DMS 273 (cell line): ENCODE results near the gene ITGB7.
A peak's percentile ranks its signal among the peaks of the same experiment; 100 is the strongest.

Source experiments
- DNase-seq: peaks from one replicate; lab custom pipeline; 2025; ENCODE audit not compliant: unreplicated experiment; lab: John Stamatoyannopoulos, UW

ITGB7 gene

DNA sequence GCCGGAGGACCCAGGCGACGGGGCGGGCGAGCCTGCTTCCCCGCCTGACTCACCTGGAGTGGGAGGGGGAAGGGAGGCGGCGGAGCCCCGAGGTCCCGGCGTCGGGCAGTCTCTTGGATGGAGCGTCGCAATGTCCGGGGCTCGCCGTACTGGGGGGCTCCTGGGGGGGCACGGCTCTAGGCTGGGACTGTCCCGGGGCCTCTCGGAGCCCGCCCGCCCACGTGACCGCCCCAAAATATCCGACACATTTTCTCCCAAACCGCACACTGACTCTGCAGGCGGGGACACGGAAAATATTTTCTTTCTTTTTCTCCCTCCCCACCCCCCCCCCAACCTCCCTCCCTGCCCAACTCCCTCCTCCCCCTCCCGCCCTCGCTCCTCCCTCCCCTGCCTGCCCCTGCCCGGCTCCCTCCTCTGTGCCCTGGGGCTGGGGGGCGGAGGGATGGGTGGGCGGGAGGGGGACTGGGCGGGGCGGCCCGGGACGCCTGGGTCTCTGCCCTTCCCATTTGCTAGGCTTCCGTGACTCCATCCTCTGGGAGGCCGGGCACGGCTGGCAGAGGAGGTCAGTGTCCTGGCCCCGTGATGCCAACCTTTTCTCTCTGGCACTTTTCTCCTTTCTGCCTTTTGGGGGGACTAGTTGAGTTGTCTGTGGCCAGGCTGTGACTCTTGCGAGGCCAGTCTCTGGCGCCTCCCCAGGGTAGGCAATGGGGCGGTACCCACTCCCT lies 25.0 kb upstream of the ITGB7 start, which contains the start of gene RARG:
Gene RARG (minus strand): TSS at position 289 of the 725 bp plus-strand sequence. CDS start 4,664 bp downstream, outside the sequence.
- DNase-seq = peak; percentile 72

DNA sequence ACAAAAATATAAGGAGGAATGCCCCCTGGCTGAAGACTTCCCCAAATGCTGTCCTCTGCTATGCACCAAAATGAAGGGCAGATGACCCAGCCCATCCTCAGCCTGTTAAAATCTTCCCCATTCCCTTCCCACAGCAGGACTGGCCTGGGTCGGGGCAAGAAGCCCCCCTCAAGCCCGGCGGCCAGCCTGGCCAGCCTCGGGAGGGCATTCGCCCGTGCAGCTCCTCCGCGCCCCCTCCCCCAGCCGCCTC lies 24.5 kb upstream of the ITGB7 start:
- no peak for DNase-seq

DNA sequence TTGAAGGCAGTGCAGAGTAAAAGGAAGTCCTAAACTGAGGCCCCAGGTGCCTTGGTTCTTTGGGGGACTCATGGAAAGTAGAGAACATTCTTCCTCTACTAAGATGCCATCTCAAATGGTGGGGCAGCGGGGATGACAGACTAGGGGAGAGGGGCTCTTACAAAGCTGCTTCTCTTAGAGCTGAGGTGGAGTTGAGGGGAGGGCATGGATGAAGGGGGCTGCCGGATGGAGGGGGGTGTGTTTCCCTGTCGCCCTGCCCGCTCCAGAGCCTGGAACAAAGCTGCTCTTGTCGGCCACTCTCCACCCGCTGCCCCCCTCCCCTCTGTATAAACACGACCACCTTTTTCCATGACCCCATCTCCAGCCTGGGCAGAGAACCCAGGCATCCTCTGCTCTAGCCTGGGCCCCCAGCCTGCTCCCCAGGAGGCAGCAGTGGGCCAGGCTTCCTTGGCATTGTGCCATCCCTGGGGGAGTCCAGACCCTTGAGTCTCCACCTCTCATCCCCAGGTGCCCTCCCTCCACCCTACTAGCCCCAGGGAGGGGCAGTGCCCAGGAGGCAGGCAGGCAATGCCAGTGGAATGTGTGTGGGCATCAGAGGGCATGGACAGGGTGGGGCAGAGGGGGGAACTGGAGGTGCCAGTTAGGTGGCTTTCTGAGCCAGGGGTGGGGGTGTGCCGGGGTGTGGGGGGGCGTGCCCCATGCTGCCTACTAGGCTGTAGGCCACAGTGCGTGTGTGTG lies 23.2 kb upstream of the ITGB7 start:
- DNase-seq = no peak

DNA sequence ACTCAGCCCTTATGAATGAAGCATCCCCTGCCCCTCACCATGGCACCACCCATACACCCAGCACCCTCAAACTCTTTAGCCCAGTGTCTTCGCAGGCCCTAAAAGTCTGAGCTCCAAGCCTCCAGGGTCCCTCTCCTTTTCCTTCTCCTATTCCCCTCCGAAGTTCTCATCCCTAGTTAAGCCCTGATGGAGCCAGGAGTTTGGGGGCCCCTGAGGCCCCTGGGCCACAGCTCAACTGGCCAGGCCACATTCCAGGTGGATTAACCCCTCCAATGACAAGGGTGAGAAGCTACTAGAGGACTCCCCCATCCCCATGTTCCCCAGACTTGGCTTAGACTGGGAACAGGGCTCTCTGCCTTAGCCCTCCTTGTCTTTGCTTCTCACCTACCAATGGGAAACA lies 22.4 kb upstream of the ITGB7 start:
- no peak for DNase-seq

DNA sequence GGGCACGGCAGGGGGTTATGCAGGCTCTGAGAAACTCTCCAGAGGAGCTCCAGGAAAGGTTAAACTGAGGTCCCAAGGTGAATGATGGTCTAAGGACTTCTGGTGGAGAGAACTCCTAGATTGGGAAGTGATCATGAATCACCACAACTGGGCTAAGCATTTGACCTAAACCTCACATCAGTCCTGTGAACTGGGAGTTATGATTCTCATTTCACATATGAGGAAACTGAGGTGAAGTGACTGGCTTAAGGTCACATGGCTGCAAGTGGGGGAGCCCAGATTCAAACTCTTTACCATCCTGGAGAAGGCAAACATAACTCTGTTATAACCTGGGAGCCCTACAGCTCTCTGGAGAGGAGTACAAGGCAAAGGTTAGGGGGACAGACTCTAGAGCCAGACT lies 20.8 kb upstream of the ITGB7 start:
- DNase-seq = no peak

DNA sequence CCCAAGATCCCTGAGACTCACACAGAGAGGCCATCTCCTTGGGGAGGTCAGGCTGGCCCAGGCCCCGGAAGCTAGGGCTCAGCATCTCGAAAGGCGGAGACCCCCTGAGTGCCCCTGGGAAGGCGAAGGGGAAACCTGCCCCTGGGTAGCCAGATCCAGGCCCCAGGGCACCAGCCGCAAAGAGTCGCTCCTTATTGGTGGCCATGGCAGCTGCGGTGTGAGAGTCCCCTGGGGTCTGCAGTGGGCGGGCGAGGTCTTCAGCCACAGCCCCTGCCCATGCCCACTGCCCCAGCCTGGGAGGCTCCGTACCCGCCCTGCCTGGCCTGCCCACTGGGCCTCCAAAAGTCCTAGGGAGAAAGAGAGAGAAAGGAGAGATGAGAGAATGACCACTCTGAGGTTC lies 20.3 kb upstream of the ITGB7 start:
- no peak for DNase-seq

DNA sequence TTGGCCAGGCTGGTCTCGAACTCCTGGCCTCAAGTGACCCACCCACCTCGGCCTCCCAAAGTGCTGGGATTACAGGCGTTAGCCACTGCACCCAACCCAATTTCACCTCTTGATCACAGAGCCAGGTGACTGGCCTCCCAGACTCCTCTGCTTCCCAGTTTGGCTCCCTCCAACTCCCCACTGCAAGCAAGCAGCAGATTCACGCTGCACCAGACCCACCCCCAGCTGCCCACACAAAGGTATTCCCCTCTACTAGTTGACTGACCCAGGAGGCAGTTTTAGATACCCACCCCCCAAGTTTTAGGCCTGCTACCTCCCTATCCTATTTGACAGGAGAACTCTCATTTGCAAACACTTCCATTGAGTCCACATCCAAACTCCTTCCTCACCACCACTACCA lies 19.8 kb upstream of the ITGB7 start:
- no peak for DNase-seq

DNA sequence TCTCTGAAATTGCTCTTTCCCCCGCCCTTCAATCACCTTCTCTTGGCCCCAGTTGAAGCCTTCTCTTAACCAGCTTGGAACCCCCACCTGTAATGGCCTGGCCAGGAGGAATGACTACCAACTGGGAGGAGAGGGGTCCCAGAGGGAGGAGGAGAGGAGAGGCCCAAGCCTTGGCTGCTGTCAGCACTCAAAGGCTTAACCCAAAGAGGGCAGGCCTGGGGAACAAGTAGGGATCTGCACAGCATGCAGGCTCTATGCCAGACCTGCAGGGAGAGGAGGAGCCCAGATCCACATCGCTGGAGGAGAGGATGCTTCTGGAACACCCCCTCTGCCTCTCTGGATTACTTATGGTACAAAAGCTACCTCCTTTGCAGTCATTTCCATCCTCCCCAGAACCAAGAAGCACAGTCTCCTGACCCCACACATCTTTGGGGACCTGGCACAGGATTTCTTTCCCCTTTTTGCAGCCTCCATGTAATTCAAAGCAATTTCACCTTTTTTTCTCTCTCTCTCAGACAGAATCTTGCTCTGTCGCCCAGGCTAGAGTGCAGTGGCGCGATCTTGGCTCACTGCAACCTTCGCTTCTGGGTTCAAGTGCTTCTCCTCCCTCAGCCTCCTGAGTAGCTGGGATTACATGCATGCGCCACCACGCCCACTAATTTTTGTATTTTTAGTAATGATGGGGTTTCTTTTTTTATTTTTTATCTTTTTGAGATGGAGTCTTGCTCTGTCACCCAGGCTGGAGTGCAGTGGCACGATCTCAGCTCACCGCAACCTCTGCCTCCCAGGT lies 18.8 kb upstream of the ITGB7 start:
- peak; percentile 46 for DNase-seq

DNA sequence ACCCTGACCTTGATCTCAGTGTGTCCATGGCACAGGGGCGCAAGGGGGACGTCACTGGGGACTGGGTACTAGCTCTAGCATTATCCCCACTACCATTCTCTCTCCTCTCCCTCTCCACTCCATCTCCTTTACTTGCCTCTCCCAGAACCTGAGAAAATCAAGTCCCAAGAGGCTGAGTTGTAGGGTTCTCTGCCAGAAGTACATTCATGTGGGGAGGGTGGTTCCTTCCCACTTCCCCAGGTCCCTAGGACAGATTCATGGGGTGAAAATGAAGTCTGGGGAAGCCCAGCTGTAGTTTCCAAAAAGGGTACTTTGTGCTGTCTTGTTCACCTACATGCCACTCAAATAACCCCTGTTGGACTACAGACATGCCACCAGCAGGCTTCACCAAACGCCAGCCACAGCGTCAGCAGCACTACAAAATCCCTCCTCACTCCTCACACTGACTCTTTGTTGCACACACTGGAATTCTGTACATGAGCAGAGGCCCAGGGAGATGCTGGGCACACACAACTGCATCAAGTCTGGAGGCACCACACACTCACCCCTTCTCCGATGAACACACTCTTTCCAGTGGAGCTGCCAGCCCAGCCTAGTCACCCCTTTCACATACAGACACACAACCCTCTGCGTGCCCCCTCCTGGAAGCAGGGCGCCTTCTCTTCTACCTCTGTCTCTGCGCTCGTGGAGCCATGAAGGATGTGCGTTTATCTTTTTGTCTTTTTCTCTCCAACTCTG lies 18.0 kb upstream of the ITGB7 start:
- DNase-seq = no peak

DNA sequence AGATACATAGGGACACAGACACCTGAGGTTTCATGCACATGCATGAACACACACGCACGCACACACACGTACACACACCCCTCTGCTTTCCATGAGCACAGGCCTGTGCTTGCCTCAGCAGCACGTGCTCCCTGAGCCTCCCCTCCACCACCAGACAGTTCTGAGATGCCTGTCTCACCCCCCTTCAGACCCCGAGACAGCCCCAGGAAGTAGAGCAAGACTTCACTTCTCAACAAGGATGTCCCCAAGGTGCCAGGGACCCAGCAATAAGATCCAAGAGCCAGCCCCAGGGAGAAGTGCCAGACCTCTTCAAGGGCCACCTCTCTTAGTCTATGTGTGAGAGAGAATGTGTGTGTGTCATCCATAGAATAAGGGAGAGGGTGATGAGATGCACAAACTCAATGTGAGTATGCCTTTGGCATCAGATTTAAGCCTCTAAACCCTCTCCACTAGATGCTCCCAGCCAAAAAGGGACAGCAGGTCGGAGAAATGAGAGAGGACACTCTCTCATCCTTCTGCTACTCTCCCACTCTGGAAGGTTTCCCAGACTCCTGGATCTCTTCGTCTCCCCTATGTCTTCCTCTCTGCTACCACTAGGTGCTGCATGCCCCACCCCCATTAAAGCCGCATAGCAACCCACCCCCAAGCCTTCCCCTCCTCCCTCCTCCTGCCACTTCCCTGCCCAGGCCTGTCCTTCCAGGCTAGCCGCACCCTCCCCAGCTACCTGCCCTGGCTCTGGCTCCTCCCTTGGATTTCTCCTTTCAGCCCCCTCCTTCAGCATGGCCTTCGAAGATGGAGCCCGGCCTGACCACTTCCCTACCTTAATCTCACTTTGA lies 17.2 kb upstream of the ITGB7 start:
- peak; percentile 78 for DNase-seq

DNA sequence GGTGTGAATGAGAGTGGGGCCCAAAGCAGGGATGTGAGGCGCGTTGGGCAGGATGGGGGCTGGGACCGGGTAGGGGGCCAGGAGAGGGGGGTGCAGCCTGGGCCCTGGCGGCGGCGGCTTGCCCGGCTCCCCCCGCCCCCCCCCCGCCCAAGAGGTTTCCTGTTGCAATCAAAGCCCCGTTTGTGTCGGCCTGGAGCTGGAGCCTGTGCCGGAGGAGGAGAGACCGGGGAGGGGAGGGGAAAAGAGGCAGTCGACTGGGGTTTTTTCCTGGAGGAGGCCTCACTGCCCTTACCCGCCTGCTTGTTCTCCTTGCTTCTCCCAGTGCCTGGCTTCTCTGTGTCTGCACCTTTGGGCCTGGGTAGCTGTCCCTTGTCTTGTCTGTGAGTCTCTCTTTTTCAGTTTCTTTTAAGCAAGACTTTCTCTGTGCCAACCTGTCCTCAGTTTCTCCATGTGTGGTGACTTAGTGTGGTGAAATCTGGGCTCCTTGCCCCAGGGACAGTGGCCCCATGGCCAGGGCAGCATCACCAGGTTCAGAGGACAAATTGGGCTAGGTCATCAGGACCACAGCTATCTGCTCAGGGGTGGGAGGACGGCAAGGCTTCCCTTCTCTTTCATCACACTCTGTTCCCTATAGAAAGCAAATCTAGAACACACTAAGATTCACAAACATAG lies 16.5 kb upstream of the ITGB7 start:
- peak; percentile 28 for DNase-seq

DNA sequence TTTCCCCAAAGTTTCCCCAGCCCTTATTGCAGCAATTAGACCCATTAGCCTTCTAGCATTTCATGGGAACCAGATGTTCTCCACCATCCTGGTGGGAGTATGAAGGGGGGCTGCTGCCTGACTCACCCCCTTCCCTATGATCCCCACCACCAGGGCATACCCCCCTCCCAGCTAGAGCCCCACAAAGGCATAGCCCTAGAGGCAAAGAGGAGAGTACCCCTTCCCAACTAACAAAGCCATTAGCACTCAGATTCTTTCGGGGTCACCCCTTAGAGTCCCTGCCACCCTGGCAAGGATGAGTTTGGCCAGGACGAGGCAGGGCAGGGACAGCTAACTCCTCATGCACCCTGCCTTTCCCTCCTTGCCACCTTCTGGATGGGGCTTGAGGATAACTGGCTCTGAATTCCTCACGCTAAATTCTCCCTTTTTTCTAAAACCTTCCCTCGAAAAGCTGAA lies 15.8 kb upstream of the ITGB7 start:
- DNase-seq = no peak

DNA sequence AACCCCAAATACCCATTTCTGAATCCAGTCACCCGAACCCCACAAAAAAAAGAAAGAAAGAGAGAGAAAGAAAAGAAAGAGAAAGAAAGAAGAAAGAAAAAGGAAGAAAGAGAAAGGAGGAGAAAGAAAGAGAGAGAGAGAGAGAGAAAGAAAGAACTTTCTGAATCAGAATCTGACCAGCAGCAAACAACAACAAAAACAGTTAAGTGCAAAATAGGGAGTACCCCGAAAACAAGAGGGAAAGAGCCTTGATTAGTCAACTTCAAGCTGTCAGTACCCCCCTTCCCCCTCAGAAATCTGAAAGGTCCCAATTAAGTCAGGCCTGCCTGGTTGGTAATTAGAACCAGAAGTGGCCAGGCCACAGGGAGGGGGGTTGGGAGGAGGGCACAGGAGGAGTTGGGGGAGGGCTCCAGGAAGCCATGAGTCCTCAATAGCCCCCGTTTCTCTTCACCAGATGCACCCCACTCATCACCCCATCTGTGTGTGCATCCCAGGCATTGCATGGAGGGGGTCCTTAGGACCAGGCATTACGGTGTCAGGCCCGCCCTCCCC lies 15.2 kb upstream of the ITGB7 start:
- DNase-seq = peak; percentile 28

DNA sequence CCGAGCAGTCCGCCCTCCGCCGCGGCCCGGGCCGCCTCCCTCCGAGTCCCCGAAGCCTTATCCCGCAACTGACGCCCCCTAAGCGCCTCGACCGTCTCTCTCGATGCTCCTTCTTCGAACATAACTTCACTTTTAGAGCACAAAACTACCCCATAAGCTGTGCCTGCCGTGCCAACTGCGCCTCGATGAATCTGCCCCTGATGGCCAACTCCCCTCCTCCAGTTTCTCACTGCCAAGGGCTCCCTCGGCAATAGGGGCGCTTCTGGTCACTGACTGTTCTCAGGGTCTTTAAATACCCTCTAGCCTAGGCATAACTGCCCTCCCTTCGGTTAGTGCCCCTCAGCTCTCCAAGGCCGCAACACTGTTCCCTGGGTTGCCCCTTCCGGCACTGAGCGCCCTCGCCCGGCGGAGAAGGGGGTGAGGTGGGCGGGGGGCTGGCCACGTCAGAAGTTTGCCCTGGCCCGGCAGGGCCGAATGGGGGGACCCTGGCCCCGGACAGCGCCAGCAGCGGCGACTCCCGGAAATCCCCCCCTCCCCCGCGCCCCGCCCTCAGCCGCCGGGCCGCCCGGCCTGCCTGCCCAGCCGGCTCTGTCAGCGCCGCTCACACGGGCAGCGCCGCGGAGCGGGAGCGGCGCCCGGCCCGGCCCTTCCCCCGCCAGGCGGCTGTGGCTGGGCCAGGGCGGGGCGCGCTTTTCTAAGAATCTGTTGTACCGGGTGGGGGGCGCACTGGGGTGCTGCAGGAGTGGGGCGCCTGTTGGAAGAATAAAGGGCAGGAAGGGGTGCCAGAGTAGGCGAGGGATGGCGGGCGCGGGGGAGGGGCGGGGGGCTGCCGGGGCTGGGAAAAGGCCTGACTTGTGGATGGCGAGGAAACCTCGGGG lies 14.4 kb upstream of the ITGB7 start:
- peak; percentile 68 for DNase-seq

DNA sequence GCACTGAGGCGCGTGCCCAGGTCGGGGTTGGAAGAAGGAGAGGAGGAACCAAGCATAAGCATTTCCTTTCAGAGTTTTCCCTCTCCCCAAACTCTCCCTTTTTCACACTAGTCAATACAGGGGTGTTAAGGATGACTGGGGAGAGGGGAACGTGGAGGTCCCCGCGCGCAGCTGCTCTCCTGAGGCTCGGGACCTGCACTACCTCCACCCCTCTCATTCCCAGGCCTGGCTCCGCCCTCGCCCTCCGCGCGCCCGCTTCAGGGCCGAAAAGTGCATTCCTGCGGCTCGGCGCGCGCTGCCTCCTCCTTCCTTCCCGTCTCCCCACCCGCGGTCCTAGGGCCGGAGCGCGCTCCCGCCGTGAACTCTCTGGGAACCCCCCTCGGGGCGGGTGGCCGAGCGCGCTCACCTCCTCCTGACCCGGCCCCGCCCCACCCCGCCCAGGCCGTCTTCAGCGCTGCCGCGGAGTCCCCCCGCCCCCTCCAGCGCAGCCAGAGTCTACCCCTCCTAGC lies 13.7 kb upstream of the ITGB7 start:
- peak; percentile 94 for DNase-seq

DNA sequence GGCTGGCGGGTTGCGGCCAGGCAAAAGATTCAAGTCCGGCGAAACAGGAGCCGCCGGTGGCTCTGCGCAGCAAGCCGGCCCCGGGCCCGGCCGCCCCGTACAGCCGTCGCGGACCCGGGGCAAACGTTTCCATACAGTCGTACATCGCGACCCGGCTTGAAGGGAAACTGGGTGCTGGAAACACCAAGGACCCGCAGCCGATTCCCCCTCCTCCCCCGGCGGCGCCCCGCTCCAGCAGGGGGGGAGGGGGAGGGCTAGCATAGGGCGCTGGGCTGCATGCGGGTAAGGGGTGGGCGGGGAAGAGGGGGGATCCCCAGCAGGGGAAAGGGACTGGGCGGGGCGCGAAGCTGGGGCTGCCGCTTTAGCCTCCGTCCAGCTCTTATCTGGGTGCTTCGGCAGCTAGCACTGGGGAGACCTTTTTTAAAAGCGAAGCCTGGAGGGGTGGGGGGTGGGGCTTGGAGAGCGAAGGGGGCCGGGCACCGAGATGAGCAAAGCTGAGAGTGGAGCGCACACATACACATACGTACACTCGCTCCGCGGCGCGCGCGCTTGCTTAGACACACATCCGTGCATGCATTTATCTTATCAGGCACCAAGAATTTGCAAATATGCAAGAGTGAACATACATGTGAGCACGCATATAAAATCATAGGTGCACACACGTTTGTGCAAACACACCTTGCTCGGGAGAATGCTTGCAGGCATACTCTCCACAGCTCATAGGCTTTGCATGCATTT lies 13.1 kb upstream of the ITGB7 start:
- no peak for DNase-seq

DNA sequence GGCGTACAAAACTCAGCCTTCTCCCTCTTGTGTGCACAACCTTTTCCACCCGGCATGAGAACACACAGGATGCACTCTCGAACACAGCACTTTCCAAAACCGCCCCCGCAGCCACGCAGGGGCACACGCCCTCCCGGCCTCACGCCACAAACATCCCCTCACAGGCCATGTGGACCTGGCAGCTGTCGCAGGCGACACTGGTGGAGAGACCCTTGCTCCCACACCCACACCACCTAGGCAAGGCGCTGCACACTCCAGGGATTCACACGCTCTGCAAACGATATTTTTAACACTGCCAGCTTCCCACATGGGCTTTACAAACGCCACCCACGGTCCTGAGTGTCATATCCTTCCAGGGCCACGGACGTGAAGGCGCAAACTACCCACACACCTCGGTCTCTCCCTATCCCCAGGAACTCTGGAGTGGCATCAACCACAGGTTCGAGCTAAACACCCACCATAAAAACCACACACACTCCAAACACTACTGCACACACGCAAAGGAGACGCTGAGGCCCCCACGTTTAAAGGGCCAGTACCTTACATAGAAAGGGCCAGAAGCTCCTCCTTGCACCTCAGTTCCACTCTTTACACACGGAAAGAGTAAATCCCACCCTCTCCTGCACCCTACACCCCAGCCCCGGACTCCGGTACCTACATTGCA lies 12.4 kb upstream of the ITGB7 start:
- no peak for DNase-seq
